Mesenchymal stem cell (in vitro differentiated cells and primary cell): Measurements from ENCODE around the gene GRM1.
A peak's percentile ranks its signal among the peaks of the same experiment; 100 is the strongest.

Source experiments
- DNase-seq: peaks from one replicate; pipeline ENCODE4 v3.0.0-alpha.2; 2013
- H2AFZ ChIP-seq: one replicate; pipeline ENCODE4 v1.6.1; 2013; ENCODE audit warnings: low read depth, mild to moderate bottlenecking, control low read depth, inconsistent platforms, low read length, moderate library complexity
- H2AK5ac ChIP-seq: 2 replicates; pipeline ENCODE4 v1.6.1; 2013; ENCODE audit warnings: low read length, moderate library complexity, mild to moderate bottlenecking, inconsistent platforms; ENCODE audit not compliant: severe bottlenecking
- H2BK120ac ChIP-seq: one replicate; pipeline ENCODE4 v1.6.1; 2013; ENCODE audit warnings: low read depth, mild to moderate bottlenecking, inconsistent platforms, low read length, moderate library complexity
- H2BK12ac ChIP-seq, 2 experiments: one replicate each; pipeline ENCODE4 v1.6.1; 2013; ENCODE audit warnings: inconsistent platforms in 2 of 2, low read length in 2 of 2, mild to moderate bottlenecking in 2 of 2, moderate library complexity in 2 of 2, control low read depth in 1 of 2
- H2BK15ac ChIP-seq: one replicate; pipeline ENCODE4 v1.6.1; 2013; ENCODE audit warnings: mild to moderate bottlenecking, low read depth, inconsistent platforms; ENCODE audit not compliant: poor library complexity, severe bottlenecking
- H2BK5ac ChIP-seq: 2 replicates; pipeline ENCODE4 v1.6.1; 2013; ENCODE audit warnings: low read depth, mild to moderate bottlenecking, low read length, control low read depth, inconsistent platforms; ENCODE audit not compliant: poor library complexity, severe bottlenecking
- H3K14ac ChIP-seq, 2 experiments: one replicate each; pipeline ENCODE4 v1.6.1; 2013; ENCODE audit warnings: inconsistent platforms in 2 of 2, low read length in 2 of 2, control low read depth in 1 of 2, mild to moderate bottlenecking in 1 of 2, moderate library complexity in 1 of 2
- H3K18ac ChIP-seq, 2 experiments: one replicate each; pipeline ENCODE4 v1.6.1; 2013; ENCODE audit warnings: inconsistent platforms in 2 of 2, low read length in 2 of 2, control low read depth in 1 of 2, low read depth in 1 of 2, mild to moderate bottlenecking in 1 of 2
- H3K23ac ChIP-seq, 2 experiments: one replicate each; pipeline ENCODE4 v1.6.1; 2013; ENCODE audit warnings: inconsistent platforms in 2 of 2, low read length in 2 of 2, mild to moderate bottlenecking in 2 of 2, moderate library complexity in 2 of 2, control low read depth in 1 of 2
- H3K27ac ChIP-seq: 2 replicates; pipeline ENCODE4 v1.5.1; 2013; ENCODE audit warnings: mild to moderate bottlenecking, moderate library complexity, low read length, control low read depth, inconsistent platforms; ENCODE audit not compliant: poor library complexity, severe bottlenecking
- H3K27me3 ChIP-seq, 2 experiments: 2 replicates each; pipeline versions ENCODE4 v1.6.1 to v1.7.0; 2013; ENCODE audit warnings: low read length in 2 of 2, mild to moderate bottlenecking in 2 of 2, moderate library complexity in 2 of 2, control low read depth in 1 of 2, inconsistent platforms in 1 of 2; ENCODE audit not compliant: control insufficient read depth in 1 of 2, insufficient read depth in 1 of 2
- H3K36me3 ChIP-seq, 2 experiments: 2 replicates each; pipeline versions ENCODE4 v1.6.1 to v1.7.0; 2013; ENCODE audit warnings: low read length in 2 of 2, control low read depth in 1 of 2, inconsistent platforms in 1 of 2, low read depth in 1 of 2, mild to moderate bottlenecking in 1 of 2; ENCODE audit not compliant: insufficient read depth in 2 of 2, control insufficient read depth in 1 of 2
- H3K4ac ChIP-seq, 2 experiments: one replicate each; pipeline ENCODE4 v1.6.1; 2013; ENCODE audit warnings: inconsistent platforms in 2 of 2, low read length in 2 of 2, mild to moderate bottlenecking in 2 of 2, moderate library complexity in 2 of 2, control low read depth in 1 of 2, low read depth in 1 of 2
- H3K4me1 ChIP-seq: 2 replicates; pipeline ENCODE4 v1.6.1; 2013; ENCODE audit warnings: low read depth, low read length, control low read depth; ENCODE audit not compliant: control insufficient read depth, insufficient read depth
- H3K4me2 ChIP-seq: 2 replicates; pipeline ENCODE4 v1.6.1; 2013; ENCODE audit warnings: low read length, mild to moderate bottlenecking, inconsistent platforms; ENCODE audit not compliant: poor library complexity, severe bottlenecking
- H3K4me3 ChIP-seq, 2 experiments: 2 replicates each; pipeline versions ENCODE4 v1.5.1 to v1.7.0; 2013; ENCODE audit warnings: low read length in 2 of 2, mild to moderate bottlenecking in 2 of 2, control low read depth in 1 of 2, low read depth in 1 of 2; ENCODE audit not compliant: insufficient read depth in 1 of 2
- H3K79me1 ChIP-seq: replicated peaks from 2 replicates; pipeline ENCODE4 v1.6.1; 2013; ENCODE audit warnings: mild to moderate bottlenecking, control low read depth, low read length, inconsistent platforms; ENCODE audit not compliant: poor library complexity, severe bottlenecking
- H3K9ac ChIP-seq: 2 replicates; pipeline ENCODE4 v1.7.0; 2013; ENCODE audit warnings: mild to moderate bottlenecking, low read length, moderate library complexity
- H3K9me3 ChIP-seq: 2 replicates; pipeline ENCODE4 v1.7.0; 2013; ENCODE audit warnings: mild to moderate bottlenecking, low read length; ENCODE audit not compliant: control insufficient read depth
- H4K8ac ChIP-seq: one replicate; pipeline ENCODE4 v1.6.1; 2013; ENCODE audit warnings: inconsistent platforms, mild to moderate bottlenecking, low read length, moderate library complexity
- H4K91ac ChIP-seq: one replicate; pipeline ENCODE4 v1.6.1; 2013; ENCODE audit warnings: mild to moderate bottlenecking, low read length, inconsistent platforms
- WGBS: methylation state at CpG from one replicate; pipeline ENCODE4 v1.1.7; 2013; ENCODE audit warnings: mixed read lengths; 5-methylcytosine and 5-hydroxymethylcytosine counted together

The GRM1 gene

GRCh38 chr6:146347690-146348089 lies 318.8 kb downstream of the GRM1 start:
- 98% methylated on average over 3 of the region's 3 CpGs for WGBS

GRCh38 chr6:146351018-146351417 lies 322.2 kb downstream of the GRM1 start:
- H3K18ac ChIP-seq, result no peak overlapping the region
- DNase-seq, result no peak
- H3K4me1 ChIP-seq, result no peaks in the 10 kb centered on the region
- H3K9ac ChIP-seq, result no peak overlapping the region
- no peak overlapping the region for H4K8ac ChIP-seq
- H3K4me2 ChIP-seq, result no peak overlapping the region
- H2AFZ ChIP-seq, result no peak overlapping the region
- H3K4me3 ChIP-seq, result no peak overlapping the region
- no peak overlapping the region for H4K91ac ChIP-seq
- no peak overlapping the region for H3K23ac ChIP-seq
- no peak overlapping the region for H3K14ac ChIP-seq
- no peaks in the 10 kb centered on the region for H3K36me3 ChIP-seq
- no peaks in the 10 kb centered on the region for H3K27me3 ChIP-seq
- H2BK5ac ChIP-seq, result no peak overlapping the region
- no peak overlapping the region for H2BK12ac ChIP-seq
- H3K4ac ChIP-seq, result no peak overlapping the region
- no peaks in the 10 kb centered on the region for H3K9me3 ChIP-seq
- H3K79me1 ChIP-seq, result no peaks in the 10 kb centered on the region
- H3K27ac ChIP-seq, result no peak overlapping the region
- no peak overlapping the region for H2AK5ac ChIP-seq
- 58% methylated on average over 3 of the region's 3 CpGs for WGBS
- no peak overlapping the region for H2BK120ac ChIP-seq
- no peak overlapping the region for H2BK15ac ChIP-seq

More at GRCh38 chr6:146347690-146348089, 318.8 kb downstream of the GRM1 start:
- H3K14ac ChIP-seq, result no peak overlapping the region
- no peak overlapping the region for H3K4ac ChIP-seq
- H2BK12ac ChIP-seq, result no peak overlapping the region
- no peaks in the 10 kb centered on the region for H3K9me3 ChIP-seq
- no peak overlapping the region for H4K91ac ChIP-seq
- H3K27me3 ChIP-seq, result no peaks in the 10 kb centered on the region
- H3K4me3 ChIP-seq, result no peak overlapping the region
- H4K8ac ChIP-seq, result no peak overlapping the region
- no peak overlapping the region for H2BK120ac ChIP-seq
- H2AK5ac ChIP-seq, result no peak overlapping the region
- no peak overlapping the region for H2AFZ ChIP-seq
- no peak overlapping the region for H3K18ac ChIP-seq
- no peak for DNase-seq
- no peak overlapping the region for H2BK15ac ChIP-seq
- H3K4me1 ChIP-seq, result no peaks in the 10 kb centered on the region
- no peak overlapping the region for H3K9ac ChIP-seq
- no peaks in the 10 kb centered on the region for H3K79me1 ChIP-seq
- no peak overlapping the region for H3K27ac ChIP-seq
- H3K23ac ChIP-seq, result no peak overlapping the region
- no peak overlapping the region for H2BK5ac ChIP-seq
- H3K4me2 ChIP-seq, result no peak overlapping the region
- H3K36me3 ChIP-seq, result no peaks in the 10 kb centered on the region

GRCh38 chr6:146352163-146352562 lies 323.3 kb downstream of the GRM1 start:
- WGBS, result 90% methylated on average over 5 of the region's 5 CpGs
- H4K8ac ChIP-seq, result no peak overlapping the region
- no peak overlapping the region for H3K4me2 ChIP-seq
- H2BK120ac ChIP-seq, result no peak overlapping the region
- H3K9ac ChIP-seq, result no peak overlapping the region
- H3K9me3 ChIP-seq, result no peaks in the 10 kb centered on the region
- H3K4me1 ChIP-seq, result no peaks in the 10 kb centered on the region
- no peak overlapping the region for H3K18ac ChIP-seq
- H2BK15ac ChIP-seq, result no peak overlapping the region
- no peak overlapping the region for H3K23ac ChIP-seq
- H3K79me1 ChIP-seq, result no peaks in the 10 kb centered on the region
- no peak overlapping the region for H3K14ac ChIP-seq
- H2AK5ac ChIP-seq, result no peak overlapping the region
- H2BK5ac ChIP-seq, result no peak overlapping the region
- DNase-seq, result no peak
- no peak overlapping the region for H3K4ac ChIP-seq
- H3K4me3 ChIP-seq, result no peak overlapping the region
- no peak overlapping the region for H3K27ac ChIP-seq
- no peak overlapping the region for H2BK12ac ChIP-seq
- no peaks in the 10 kb centered on the region for H3K27me3 ChIP-seq
- H4K91ac ChIP-seq, result peak overlapping the region; percentile 75
- H2AFZ ChIP-seq, result no peak overlapping the region
- no peaks in the 10 kb centered on the region for H3K36me3 ChIP-seq

- Histone ChIP-seq H3K4me1 (peaks cover 2% of the 10 kb centered on the region), H3K9ac (no peak overlapping the region), H2AFZ (no peak overlapping the region), H2BK120ac (no peak overlapping the region), H4K91ac (no peak overlapping the region), H3K27me3 (no peaks in the 10 kb centered on the region), H3K4ac (no peak overlapping the region), H3K4me3 (no peak overlapping the region), H3K14ac (no peak overlapping the region), H3K18ac (no peak overlapping the region), H3K4me2 (no peak overlapping the region), H2BK5ac (no peak overlapping the region), H3K27ac (no peak overlapping the region), H3K9me3 (no peaks in the 10 kb centered on the region), H2AK5ac (no peak overlapping the region), H2BK15ac (no peak overlapping the region), H4K8ac (no peak overlapping the region), H3K23ac (no peak overlapping the region), H3K79me1 (no peaks in the 10 kb centered on the region), H3K36me3 (no peaks in the 10 kb centered on the region), H2BK12ac (no peak overlapping the region)
- no peak for DNase-seq
- WGBS, result 88% methylated on average over 2 of the region's 3 CpGs
These were observed 325.6 kb downstream of the GRM1 start for GRCh38 chr6:146354451-146354850.
